ENCODE data around the gene MYO5A.

GRCh38 chr15:52369455-52369854 lies 159.2 kb downstream of the MYO5A start:
- TF ChIP-seq CTCF (IDR thresholded peaks at IDR 0.05), result no peak
- TF ChIP-seq POLR2AphosphoS5 (IDR thresholded peaks at IDR 0.05; ENCODE audit: insufficient read depth in 1 of 2, low read depth in 1 of 2), result no peak
- no peak for TF ChIP-seq POLR2A (IDR thresholded peaks at IDR 0.05)
